B cell (primary cell): ENCODE results near the gene ZNF410. TPM values are rescaled to one million over a fixed set of nuclear protein-coding genes. Genes with fewer than 3 reads are reported as not detected.

ENCODE experiments used
- ATAC-seq: fragments of 200-7000 bp; cut with Tn5 transposase; one replicate; pipeline ENCODE4 v1.10.0; 2021; ENCODE audit warnings: low read depth, mild to moderate bottlenecking, moderate number of reproducible peaks, moderate library complexity
- CTCF ChIA-PET: fragments of 350-600 bp; sonication (Branson Sonifier 250); formaldehyde crosslinking; loops from one replicate; lab custom pipeline; 2021; ENCODE audit warnings: antibody characterized with exemption, inconsistent platforms; lab: Charles Lee
- POLR2A ChIA-PET: fragments of 350-600 bp; sonication (Branson Sonifier 250); formaldehyde crosslinking; loops from one replicate; lab custom pipeline; 2021; ENCODE audit warnings: antibody characterized with exemption; lab: Charles Lee
- DNase-seq: peaks from one replicate; pipeline ENCODE4 v3.0.0; 2013
- H2AFZ ChIP-seq: 2 replicates; pipeline ENCODE4 v1.6.1; 2012; ENCODE audit warnings: mild to moderate bottlenecking, low read depth, low read length; ENCODE audit not compliant: insufficient read depth, poor library complexity, severe bottlenecking
- H3K27ac ChIP-seq, 2 donors: 1 replicate in 1 of 2; 2 replicates in 1 of 2; pipeline ENCODE4 v1.5.1; 2012 to 2013; ENCODE audit warnings: low read length in 2 of 2, mild to moderate bottlenecking in 2 of 2, moderate library complexity in 1 of 2
- H3K27me3 ChIP-seq, 4 experiments: fragments of 200-600 bp in 1 of 4; sonication (generic) in 1 of 4; replicated peaks in 1 of 4; 1 replicate in 2 of 4; 2 replicates in 2 of 4; pipeline versions ENCODE4 v1.6.1 to v1.7.0; 2013 to 2016; ENCODE audit warnings: low read length in 3 of 4, mild to moderate bottlenecking in 2 of 4, mixed read lengths in 1 of 4, moderate library complexity in 1 of 4; ENCODE audit not compliant: insufficient read depth in 4 of 4, control insufficient read depth in 3 of 4; ENCODE audit errors: control extremely low read depth in 1 of 4
- H3K36me3 ChIP-seq, 2 experiments: replicated peaks in 1 of 2; 1 replicate in 1 of 2; 2 replicates in 1 of 2; pipeline versions ENCODE4 v1.6.1 to v1.7.1; 2013; ENCODE audit warnings: low read length in 1 of 2; ENCODE audit not compliant: insufficient read depth in 2 of 2, control insufficient read depth in 1 of 2; ENCODE audit errors: control extremely low read depth in 1 of 2, extremely low read depth in 1 of 2
- H3K4me1 ChIP-seq, 2 donors: fragments of 200-600 bp in 1 of 2; sonication (generic) in 1 of 2; 1 replicate in 1 of 2; 2 replicates in 1 of 2; pipeline versions ENCODE4 v1.5.1 to v1.6.1; 2013 to 2017; ENCODE audit warnings: low read length in 2 of 2; ENCODE audit not compliant: control insufficient read depth in 2 of 2, insufficient read depth in 2 of 2
- H3K4me2 ChIP-seq: replicated peaks from 2 replicates; pipeline ENCODE3; 2012; ENCODE audit warnings: mild to moderate bottlenecking, low read depth, low read length; ENCODE audit not compliant: poor library complexity, severe bottlenecking
- H3K4me3 ChIP-seq, 5 experiments: fragments of 200-600 bp in 1 of 5; sonication (generic) in 1 of 5; 1 replicate in 3 of 5; 2 replicates in 2 of 5; pipeline versions ENCODE4 v1.5.1 to v1.7.0; 2011 to 2016; ENCODE audit warnings: low read length in 4 of 5, mild to moderate bottlenecking in 4 of 5, low read depth in 2 of 5, control low read depth in 1 of 5, moderate library complexity in 1 of 5; ENCODE audit not compliant: insufficient read depth in 1 of 5; ENCODE audit errors: control extremely low read depth in 1 of 5, extremely low read depth in 1 of 5
- H3K79me2 ChIP-seq: fragments of 200-600 bp; sonication (generic); one replicate; pipeline ENCODE4 v1.6.0; 2016; ENCODE audit warnings: low read length; ENCODE audit not compliant: control insufficient read depth, insufficient read depth
- H3K9ac ChIP-seq: fragments of 200-600 bp; sonication (generic); 2 replicates; pipeline ENCODE4 v1.6.1; 2017; ENCODE audit warnings: mild to moderate bottlenecking, low read length, moderate library complexity
- H3K9me3 ChIP-seq, 3 donors: one replicate each; pipeline versions ENCODE4 v1.6.1 to v1.7.1; 2013; ENCODE audit warnings: low read length in 2 of 3; ENCODE audit not compliant: control insufficient read depth in 2 of 3, insufficient read depth in 1 of 3; ENCODE audit errors: control extremely low read depth in 1 of 3
- H4K20me1 ChIP-seq: 2 replicates; pipeline ENCODE4 v1.6.0; 2012; ENCODE audit warnings: mild to moderate bottlenecking, low read length; ENCODE audit not compliant: insufficient read depth, control insufficient read depth, poor library complexity, severe bottlenecking
- H3K27ac Mint-ChIP-seq: one replicate; pipeline ENCODE4 v1.8.0; 2021; ENCODE audit warnings: mixed read lengths
- H3K27me3 Mint-ChIP-seq: one replicate; pipeline ENCODE4 v1.8.0; 2021; ENCODE audit warnings: mixed read lengths
- H3K4me1 Mint-ChIP-seq: one replicate; pipeline ENCODE4 v1.8.0; 2021; ENCODE audit warnings: mixed read lengths
- H3K4me3 Mint-ChIP-seq: one replicate; pipeline ENCODE4 v1.8.0; 2021; ENCODE audit warnings: mixed read lengths
- H3K9me3 Mint-ChIP-seq: one replicate; pipeline ENCODE4 v1.8.0; 2022; ENCODE audit warnings: mixed read lengths; ENCODE audit not compliant: insufficient read depth
- EZH2 ChIP-seq: IDR thresholded peaks from 2 replicates; pipeline ENCODE4 v1.6.1; 2012; ENCODE audit warnings: borderline replicate concordance, low read depth, mild to moderate bottlenecking, moderate library complexity, low read length; ENCODE audit not compliant: insufficient read depth, poor library complexity, severe bottlenecking
- WGBS: methylation state at CpG from one replicate; pipeline ENCODE4 v1.1.5; 2013; ENCODE audit warnings: missing lambda C conversion rate; ENCODE audit not compliant: insufficient coverage; 5-methylcytosine and 5-hydroxymethylcytosine counted together
- intact Hi-C: fragments of 100-400 bp; cut with micrococcal nuclease; formaldehyde crosslinking; loops from one replicate; pipeline ENCODE4 v1.10.0; 2022
- polyA plus RNA-seq: library from polyadenylated mRNA; depleted of rRNA; stranded (reverse); fragments of >200 nt; gene quantifications from 2 replicates; pipeline ENCODE4 v1.2.3, GENCODE V29; 2012
- total RNA-seq, 2 donors: library from RNA; stranded (reverse); fragments of 120-200 nt in 1 of 2; gene quantifications; 1 replicate in 1 of 2; 2 replicates in 1 of 2; pipeline versions ENCODE4 v1.2.3 to v1.2.4, GENCODE V29; 2013 to 2022
- TF ChIP-seq, protein P1 (sequence below): fragments of 200-600 bp; IDR thresholded peaks from one replicate; pipeline ENCODE4 v1.8.0; 2022; ENCODE audit warnings: antibody characterized with exemption, mild to moderate bottlenecking

ZNF410 gene
- total and polyA plus RNA-seq, 2 donors (not counting 1 experiment from before 2014, with no cell fraction given) = 18.9 to 69.0 TPM

DNA sequence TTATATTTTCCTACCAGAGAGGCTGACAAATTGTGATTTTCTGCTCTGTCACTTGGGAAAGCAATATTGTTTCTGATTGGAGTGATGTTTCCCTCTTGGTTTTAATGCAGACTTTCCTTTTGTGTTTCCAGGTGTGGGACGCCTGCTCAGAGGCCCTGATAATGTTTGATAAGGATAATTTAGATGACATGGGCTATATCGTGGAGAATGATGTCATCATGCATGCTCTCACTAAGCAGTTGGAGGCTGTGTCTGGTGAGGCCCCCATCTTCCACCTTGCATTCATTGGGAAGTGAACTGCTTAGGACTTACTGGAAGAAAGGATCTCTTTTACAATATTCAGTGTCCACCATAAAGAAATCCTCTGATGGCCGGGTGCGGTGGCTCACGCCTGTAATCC lies 69.0 kb downstream of the ZNF410 start:
- Mint-ChIP-seq H3K4me3 (no peak overlapping the region), H3K9me3 (no peaks in the 10 kb centered on the region), H3K4me1 (peaks cover 9% of the 10 kb centered on the region), H3K27me3 (no peaks in the 10 kb centered on the region), H3K27ac (no peak overlapping the region)
- CTCF ChIA-PET = no interaction called here
- POLR2A ChIA-PET = no interaction called here
- Histone ChIP-seq H4K20me1 (no peaks in the 10 kb centered on the region), H3K27me3 (no peaks in the 10 kb centered on the region), H3K4me2 (no peak overlapping the region), H2AFZ (no peak overlapping the region), H3K4me3 (no peak overlapping the region), H3K36me3 (peaks cover 3 to 55% of the 10 kb centered on the region in 2 experiments), H3K27ac (no peak overlapping the region), H3K4me1 (peaks cover 3% of the 10 kb centered on the region in 2 donors), H3K9me3 (no peaks in the 10 kb centered on the region), H3K9ac (no peak overlapping the region), H3K79me2 (no peaks in the 10 kb centered on the region)
- DNase-seq (no peak), ATAC-seq (no peak)
- 100% methylated on average over 2 of the region's 5 CpGs for WGBS
- TF ChIP-seq, protein P1, sequence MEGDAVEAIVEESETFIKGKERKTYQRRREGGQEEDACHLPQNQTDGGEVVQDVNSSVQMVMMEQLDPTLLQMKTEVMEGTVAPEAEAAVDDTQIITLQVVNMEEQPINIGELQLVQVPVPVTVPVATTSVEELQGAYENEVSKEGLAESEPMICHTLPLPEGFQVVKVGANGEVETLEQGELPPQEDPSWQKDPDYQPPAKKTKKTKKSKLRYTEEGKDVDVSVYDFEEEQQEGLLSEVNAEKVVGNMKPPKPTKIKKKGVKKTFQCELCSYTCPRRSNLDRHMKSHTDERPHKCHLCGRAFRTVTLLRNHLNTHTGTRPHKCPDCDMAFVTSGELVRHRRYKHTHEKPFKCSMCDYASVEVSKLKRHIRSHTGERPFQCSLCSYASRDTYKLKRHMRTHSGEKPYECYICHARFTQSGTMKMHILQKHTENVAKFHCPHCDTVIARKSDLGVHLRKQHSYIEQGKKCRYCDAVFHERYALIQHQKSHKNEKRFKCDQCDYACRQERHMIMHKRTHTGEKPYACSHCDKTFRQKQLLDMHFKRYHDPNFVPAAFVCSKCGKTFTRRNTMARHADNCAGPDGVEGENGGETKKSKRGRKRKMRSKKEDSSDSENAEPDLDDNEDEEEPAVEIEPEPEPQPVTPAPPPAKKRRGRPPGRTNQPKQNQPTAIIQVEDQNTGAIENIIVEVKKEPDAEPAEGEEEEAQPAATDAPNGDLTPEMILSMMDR = no peak
- TF ChIP-seq EZH2 = no peak
- intact Hi-C loops = loop anchor here (10.0 kb wide), 1 partner anchor 1049 kb away; the partner anchor contains the start of gene EIF2B2

DNA sequence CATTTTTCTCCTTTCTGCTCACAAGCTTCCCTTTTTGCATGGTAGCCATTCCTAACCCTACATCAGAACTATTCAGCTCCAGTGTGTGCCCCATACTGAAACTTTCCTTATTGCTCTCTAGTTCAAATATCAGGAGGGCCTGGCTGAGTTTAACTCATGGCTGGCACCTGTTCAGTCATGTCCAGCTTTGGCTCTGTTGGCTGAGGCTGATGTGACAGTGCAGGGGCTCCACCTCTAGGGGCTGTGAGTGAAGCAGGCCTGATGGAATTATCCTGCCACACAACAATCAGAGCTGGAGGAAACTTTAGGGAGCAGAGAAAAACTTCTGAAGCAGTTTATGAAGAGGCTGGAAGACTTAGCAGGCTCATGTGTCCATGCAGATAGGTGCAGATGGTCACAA lies 71.9 kb downstream of the ZNF410 start:
- Histone ChIP-seq H3K79me2 (no peaks in the 10 kb centered on the region), H3K4me3 (no peak overlapping the region), H3K27ac (no peak overlapping the region), H4K20me1 (no peaks in the 10 kb centered on the region), H2AFZ (no peak overlapping the region), H3K4me1 (no peaks in the 10 kb centered on the region), H3K36me3 (peaks cover 2 to 68% of the 10 kb centered on the region in 2 experiments), H3K9ac (no peak overlapping the region), H3K4me2 (no peak overlapping the region), H3K9me3 (no peaks in the 10 kb centered on the region), H3K27me3 (no peaks in the 10 kb centered on the region)
- TF ChIP-seq EZH2 = no peak
- TF ChIP-seq, protein P1 = no peak
- ATAC-seq (no peak), DNase-seq (no peak)
- intact Hi-C loops = loop anchor here (10.0 kb wide), 1 partner anchor 1046 kb away; the partner anchor contains the start of gene EIF2B2
- POLR2A ChIA-PET = no interaction called here
- no peaks in the 10 kb centered on the region for H3K4me1 Mint-ChIP-seq
- H3K4me3 Mint-ChIP-seq = no peak overlapping the region
- no peaks in the 10 kb centered on the region for H3K9me3 Mint-ChIP-seq
- CTCF ChIA-PET = no interaction called here
- no peaks in the 10 kb centered on the region for H3K27me3 Mint-ChIP-seq
- no peak overlapping the region for H3K27ac Mint-ChIP-seq
